Measurements from ENCODE around the gene IGF2. TPM values are rescaled to one million over a fixed set of nuclear protein-coding genes. Genes with fewer than 3 reads are reported as not detected.

The IGF2 gene
- polyA plus RNA-seq, 1 donor (not counting 4 experiments of a cell fraction or from before 2014, with no cell fraction given), result not detected

DNA sequence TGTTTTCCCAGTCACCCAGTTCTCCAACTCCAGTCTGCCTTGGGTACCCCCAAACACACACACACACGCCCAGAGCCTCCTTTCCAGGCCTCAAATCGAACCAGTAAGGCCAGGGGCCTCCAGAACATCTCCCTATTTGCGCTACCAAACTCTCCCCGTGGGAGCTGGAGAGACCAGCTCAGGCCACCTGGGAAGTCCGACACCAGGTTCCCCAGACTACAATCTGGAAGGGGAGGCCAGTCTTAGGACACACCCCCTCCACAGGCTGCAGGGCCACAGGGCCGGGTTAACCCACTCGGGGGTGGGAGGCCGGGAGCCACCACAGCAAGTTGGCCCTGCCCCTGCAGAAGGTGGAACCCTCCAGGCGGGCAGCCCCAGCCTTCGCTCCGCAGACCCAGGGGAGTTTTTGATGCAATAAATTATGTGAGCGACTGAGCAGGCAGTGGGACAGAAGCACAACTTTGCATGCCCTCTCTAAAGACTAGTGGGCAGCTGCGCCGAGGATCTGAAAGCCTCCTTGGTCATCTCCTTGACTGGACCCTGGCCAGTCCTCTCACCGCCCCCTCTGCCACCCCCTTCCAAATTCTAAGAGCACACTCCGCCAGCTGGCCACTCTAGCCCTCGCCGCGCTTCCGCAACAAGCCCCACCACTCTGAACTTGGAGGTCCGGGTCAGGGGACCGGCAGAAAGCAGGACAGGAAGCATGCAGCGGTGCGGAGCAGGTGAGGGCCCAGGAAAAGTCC lies 2.8 kb downstream of the IGF2 start:
- no peaks in the 10 kb centered on the region for H3K9me1 ChIP-seq (ENCODE audit: control insufficient read depth, extremely low read depth, insufficient read depth, low read length)
- no peak overlapping the region for H3K9ac ChIP-seq (ENCODE audit: control insufficient read depth, extremely low read depth, insufficient read depth, low read length)
- H3K4me2 ChIP-seq (ENCODE audit: control insufficient read depth, extremely low read depth, insufficient read depth, low read depth, low read length), result no peak overlapping the region
- no peak overlapping the region for H2AFZ ChIP-seq (ENCODE audit: control insufficient read depth, low read length)
- no peak for FAIRE-seq
- H3K4me1 ChIP-seq (ENCODE audit: control insufficient read depth, extremely low read depth, insufficient read depth, low read length), result no peaks in the 10 kb centered on the region
- no peaks in the 10 kb centered on the region for H3K9me3 ChIP-seq (ENCODE audit: control insufficient read depth, low read depth, low read length)
- no peaks in the 10 kb centered on the region for H4K20me1 ChIP-seq (ENCODE audit: control insufficient read depth, extremely low read depth, insufficient read depth, low read length)
- H3K36me3 ChIP-seq (ENCODE audit: control insufficient read depth in 2 of 2, extremely low read depth in 1 of 2, insufficient read depth in 2 of 2, low read length in 2 of 2), result no peaks in the 10 kb centered on the region
- no peak for DNase-seq (ENCODE audit: low read depth, low spot score)
- peaks cover 87% of the 10 kb centered on the region for H3K27me3 ChIP-seq (ENCODE audit: control insufficient read depth, extremely low read depth, insufficient read depth, low read length)
- no peaks in the 10 kb centered on the region for H3K79me2 ChIP-seq (ENCODE audit: control insufficient read depth, insufficient read depth, low read length)
- no peak overlapping the region for H3K27ac ChIP-seq (ENCODE audit: control insufficient read depth, insufficient read depth, low read length)
- no peak for TF ChIP-seq EZH2 (IDR thresholded peaks at IDR 0.05; ENCODE audit: low read length)
- TF ChIP-seq, protein P1, sequence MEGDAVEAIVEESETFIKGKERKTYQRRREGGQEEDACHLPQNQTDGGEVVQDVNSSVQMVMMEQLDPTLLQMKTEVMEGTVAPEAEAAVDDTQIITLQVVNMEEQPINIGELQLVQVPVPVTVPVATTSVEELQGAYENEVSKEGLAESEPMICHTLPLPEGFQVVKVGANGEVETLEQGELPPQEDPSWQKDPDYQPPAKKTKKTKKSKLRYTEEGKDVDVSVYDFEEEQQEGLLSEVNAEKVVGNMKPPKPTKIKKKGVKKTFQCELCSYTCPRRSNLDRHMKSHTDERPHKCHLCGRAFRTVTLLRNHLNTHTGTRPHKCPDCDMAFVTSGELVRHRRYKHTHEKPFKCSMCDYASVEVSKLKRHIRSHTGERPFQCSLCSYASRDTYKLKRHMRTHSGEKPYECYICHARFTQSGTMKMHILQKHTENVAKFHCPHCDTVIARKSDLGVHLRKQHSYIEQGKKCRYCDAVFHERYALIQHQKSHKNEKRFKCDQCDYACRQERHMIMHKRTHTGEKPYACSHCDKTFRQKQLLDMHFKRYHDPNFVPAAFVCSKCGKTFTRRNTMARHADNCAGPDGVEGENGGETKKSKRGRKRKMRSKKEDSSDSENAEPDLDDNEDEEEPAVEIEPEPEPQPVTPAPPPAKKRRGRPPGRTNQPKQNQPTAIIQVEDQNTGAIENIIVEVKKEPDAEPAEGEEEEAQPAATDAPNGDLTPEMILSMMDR (optimal IDR thresholded peaks at IDR 0.05 in 1 of 3, IDR thresholded peaks at IDR 0.05 in 1 of 3, conservative IDR thresholded peaks at IDR 0.05 in 1 of 3; ENCODE audit: extremely low read depth in 1 of 3, insufficient read depth in 2 of 3, low read length in 3 of 3), result no peak
- dilution Hi-C loops (cut with MboI; ENCODE audit: extremely low pct_ligation_motif_present, low sequenced_read_pairs), result no loop called here
- H3K4me3 ChIP-seq (ENCODE audit: control insufficient read depth in 2 of 3, extremely low read depth in 1 of 3, insufficient read depth in 2 of 3, low read depth in 1 of 3, low read length in 3 of 3), result no peak overlapping the region

DNA sequence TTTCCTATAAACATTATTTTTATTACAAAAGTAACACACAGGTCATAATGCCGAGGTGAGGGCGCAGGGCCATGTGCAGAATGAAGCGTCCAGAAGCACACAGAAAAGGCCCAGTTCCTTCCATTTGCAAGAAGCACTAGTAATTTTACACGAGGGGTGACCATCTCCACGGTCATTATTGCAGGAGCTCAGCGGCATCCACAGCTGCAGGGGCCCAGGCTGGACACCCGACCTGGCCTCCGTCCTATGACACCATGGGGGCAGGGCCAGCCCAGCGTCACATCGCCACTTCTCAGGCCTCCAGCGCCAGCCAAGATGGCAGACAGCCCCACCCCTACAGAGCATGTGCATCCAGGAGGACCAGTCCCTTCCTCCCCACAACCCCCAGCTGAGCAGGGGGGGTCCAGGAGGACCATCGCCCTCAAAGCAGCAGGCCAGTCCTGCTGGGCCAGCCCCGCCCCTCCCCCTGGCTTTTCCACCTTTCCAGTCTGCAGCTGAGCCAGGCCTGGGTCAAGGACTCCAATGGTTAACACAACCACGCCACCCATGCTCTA lies 3.5 kb downstream of the IGF2 start:
- no peak overlapping the region for H2AFZ ChIP-seq (ENCODE audit: control insufficient read depth, low read length)
- FAIRE-seq, result no peak
- H3K9me3 ChIP-seq (ENCODE audit: control insufficient read depth, low read depth, low read length), result no peaks in the 10 kb centered on the region
- no peaks in the 10 kb centered on the region for H3K79me2 ChIP-seq (ENCODE audit: control insufficient read depth, insufficient read depth, low read length)
- H3K4me2 ChIP-seq (ENCODE audit: control insufficient read depth, extremely low read depth, insufficient read depth, low read depth, low read length), result no peak overlapping the region
- H3K9ac ChIP-seq (ENCODE audit: control insufficient read depth, extremely low read depth, insufficient read depth, low read length), result no peak overlapping the region
- dilution Hi-C loops (cut with MboI; ENCODE audit: extremely low pct_ligation_motif_present, low sequenced_read_pairs), result no loop called here
- H3K4me1 ChIP-seq (ENCODE audit: control insufficient read depth, extremely low read depth, insufficient read depth, low read length), result no peaks in the 10 kb centered on the region
- no peak overlapping the region for H3K4me3 ChIP-seq (ENCODE audit: control insufficient read depth in 2 of 3, extremely low read depth in 1 of 3, insufficient read depth in 2 of 3, low read depth in 1 of 3, low read length in 3 of 3)
- TF ChIP-seq, protein P1 (optimal IDR thresholded peaks at IDR 0.05 in 1 of 3, IDR thresholded peaks at IDR 0.05 in 1 of 3, conservative IDR thresholded peaks at IDR 0.05 in 1 of 3; ENCODE audit: extremely low read depth in 1 of 3, insufficient read depth in 2 of 3, low read length in 3 of 3), result no peak
- TF ChIP-seq EZH2 (IDR thresholded peaks at IDR 0.05; ENCODE audit: low read length), result no peak
- no peaks in the 10 kb centered on the region for H4K20me1 ChIP-seq (ENCODE audit: control insufficient read depth, extremely low read depth, insufficient read depth, low read length)
- no peak for DNase-seq (ENCODE audit: low read depth, low spot score)
- no peaks in the 10 kb centered on the region for H3K36me3 ChIP-seq (ENCODE audit: control insufficient read depth in 2 of 2, extremely low read depth in 1 of 2, insufficient read depth in 2 of 2, low read length in 2 of 2)
- H3K27me3 ChIP-seq (ENCODE audit: control insufficient read depth, extremely low read depth, insufficient read depth, low read length), result peaks cover 85% of the 10 kb centered on the region
- no peaks in the 10 kb centered on the region for H3K9me1 ChIP-seq (ENCODE audit: control insufficient read depth, extremely low read depth, insufficient read depth, low read length)
- no peak overlapping the region for H3K27ac ChIP-seq (ENCODE audit: control insufficient read depth, insufficient read depth, low read length)
